ENCODE measurements around the gene IL1RAPL2. TPM values are rescaled to one million over a fixed set of nuclear protein-coding genes. Genes with fewer than 3 reads are reported as not detected.

Gene IL1RAPL2
- total RNA-seq, 4 donors from 2014 or later = 0.50 to 1.3 (median 0.67) TPM

DNA sequence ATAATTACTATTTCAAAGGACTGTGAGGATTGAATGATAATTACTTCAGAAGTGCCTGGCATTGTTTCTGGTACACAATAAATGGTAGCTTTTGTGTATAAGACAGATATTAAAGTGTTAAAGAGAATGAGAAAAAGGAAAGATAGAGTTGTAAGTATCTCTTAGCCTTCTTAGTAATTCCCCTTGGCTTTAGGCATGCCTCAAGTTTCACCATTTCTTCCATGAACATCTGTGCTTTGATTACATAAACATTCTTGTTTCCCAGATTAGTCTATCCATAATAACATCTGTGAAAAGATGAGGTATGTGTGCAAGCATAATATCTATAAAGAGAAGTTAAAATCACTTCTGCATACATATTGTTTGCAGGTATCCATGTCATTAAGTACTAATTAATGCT lies 885.4 kb downstream of the IL1RAPL2 start:
- no peaks in the 10 kb centered on the region for H3K27me3 ChIP-seq
- H3K36me3 ChIP-seq = no peaks in the 10 kb centered on the region
- intact Hi-C loops (cut with DNase I) = no loop called here
- TF ChIP-seq POLR2A (IDR thresholded peaks at IDR 0.05; ENCODE audit: low read depth) (no peak), EP300 (IDR thresholded peaks at IDR 0.05) (no peak), POLR2AphosphoS5 (IDR thresholded peaks at IDR 0.05) (no peak)
- TF ChIP-seq, protein P1, sequence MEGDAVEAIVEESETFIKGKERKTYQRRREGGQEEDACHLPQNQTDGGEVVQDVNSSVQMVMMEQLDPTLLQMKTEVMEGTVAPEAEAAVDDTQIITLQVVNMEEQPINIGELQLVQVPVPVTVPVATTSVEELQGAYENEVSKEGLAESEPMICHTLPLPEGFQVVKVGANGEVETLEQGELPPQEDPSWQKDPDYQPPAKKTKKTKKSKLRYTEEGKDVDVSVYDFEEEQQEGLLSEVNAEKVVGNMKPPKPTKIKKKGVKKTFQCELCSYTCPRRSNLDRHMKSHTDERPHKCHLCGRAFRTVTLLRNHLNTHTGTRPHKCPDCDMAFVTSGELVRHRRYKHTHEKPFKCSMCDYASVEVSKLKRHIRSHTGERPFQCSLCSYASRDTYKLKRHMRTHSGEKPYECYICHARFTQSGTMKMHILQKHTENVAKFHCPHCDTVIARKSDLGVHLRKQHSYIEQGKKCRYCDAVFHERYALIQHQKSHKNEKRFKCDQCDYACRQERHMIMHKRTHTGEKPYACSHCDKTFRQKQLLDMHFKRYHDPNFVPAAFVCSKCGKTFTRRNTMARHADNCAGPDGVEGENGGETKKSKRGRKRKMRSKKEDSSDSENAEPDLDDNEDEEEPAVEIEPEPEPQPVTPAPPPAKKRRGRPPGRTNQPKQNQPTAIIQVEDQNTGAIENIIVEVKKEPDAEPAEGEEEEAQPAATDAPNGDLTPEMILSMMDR (IDR thresholded peaks at IDR 0.05) = no peak
- H3K27ac ChIP-seq (replicated peaks in 1 of 4) = no peak overlapping the region
- peaks cover 0 to 4% (median 0%) of the 10 kb centered on the region in 4 donors for H3K9me3 ChIP-seq
- no peak for DNase-seq (ENCODE audit: extremely low spot score)
- H3K4me1 ChIP-seq = no peaks in the 10 kb centered on the region
- no peak overlapping the region for H3K4me3 ChIP-seq

GRCh38 chrX:105458846-105459245 lies 892.8 kb downstream of the IL1RAPL2 start:
- no peak overlapping the region for H3K27ac ChIP-seq (replicated peaks in 1 of 4)
- peaks cover 0 to 4% (median 0%) of the 10 kb centered on the region in 4 donors for H3K9me3 ChIP-seq
- TF ChIP-seq POLR2AphosphoS5 (IDR thresholded peaks at IDR 0.05) (no peak), POLR2A (IDR thresholded peaks at IDR 0.05; ENCODE audit: low read depth) (no peak), EP300 (IDR thresholded peaks at IDR 0.05) (no peak)
- TF ChIP-seq, protein P1 (IDR thresholded peaks at IDR 0.05) = no peak
- no peaks in the 10 kb centered on the region for H3K36me3 ChIP-seq
- WGBS = 32% methylated on average over 3 of the region's 3 CpGs
- no peak for DNase-seq (ENCODE audit: extremely low spot score)
- no peaks in the 10 kb centered on the region for H3K27me3 ChIP-seq
- intact Hi-C loops (cut with DNase I) = no loop called here
- no peaks in the 10 kb centered on the region for H3K4me1 ChIP-seq
- H3K4me3 ChIP-seq = no peak overlapping the region

DNA sequence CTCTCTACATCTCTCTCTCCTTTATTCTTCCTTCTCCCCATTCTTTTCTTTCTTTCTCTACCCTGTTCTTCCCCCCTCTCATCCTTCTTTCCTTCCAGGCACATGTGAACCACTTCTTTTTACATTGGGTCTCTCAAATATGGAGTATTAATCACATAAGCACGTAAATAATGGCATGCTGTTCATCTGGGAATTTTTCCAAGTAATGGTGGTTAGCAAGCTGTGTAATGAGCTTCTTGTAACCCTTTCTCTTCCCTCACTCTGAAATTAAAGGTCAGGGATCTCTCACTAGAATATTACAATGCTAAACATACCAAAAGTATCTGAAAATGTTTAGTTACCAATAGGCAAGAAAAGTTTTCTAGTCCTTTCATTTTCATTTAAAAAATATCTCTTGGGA lies 894.4 kb downstream of the IL1RAPL2 start:
- intact Hi-C loops (cut with DNase I) = no loop called here
- 33% methylated on average over 1 of the region's 1 CpG for WGBS
- Histone ChIP-seq H3K4me1 (no peaks in the 10 kb centered on the region), H3K36me3 (no peaks in the 10 kb centered on the region), H3K27me3 (no peaks in the 10 kb centered on the region), H3K27ac (replicated peaks in 1 of 4) (no peak overlapping the region), H3K9me3 (peaks cover 0 to 2% (median 0%) of the 10 kb centered on the region in 4 donors), H3K4me3 (no peak overlapping the region)
- no peak for DNase-seq (ENCODE audit: extremely low spot score)
- no peak for TF ChIP-seq EP300 (IDR thresholded peaks at IDR 0.05)
- TF ChIP-seq POLR2A (IDR thresholded peaks at IDR 0.05; ENCODE audit: low read depth) = no peak
- no peak for TF ChIP-seq POLR2AphosphoS5 (IDR thresholded peaks at IDR 0.05)
- TF ChIP-seq, protein P1 (IDR thresholded peaks at IDR 0.05) = no peak

DNA sequence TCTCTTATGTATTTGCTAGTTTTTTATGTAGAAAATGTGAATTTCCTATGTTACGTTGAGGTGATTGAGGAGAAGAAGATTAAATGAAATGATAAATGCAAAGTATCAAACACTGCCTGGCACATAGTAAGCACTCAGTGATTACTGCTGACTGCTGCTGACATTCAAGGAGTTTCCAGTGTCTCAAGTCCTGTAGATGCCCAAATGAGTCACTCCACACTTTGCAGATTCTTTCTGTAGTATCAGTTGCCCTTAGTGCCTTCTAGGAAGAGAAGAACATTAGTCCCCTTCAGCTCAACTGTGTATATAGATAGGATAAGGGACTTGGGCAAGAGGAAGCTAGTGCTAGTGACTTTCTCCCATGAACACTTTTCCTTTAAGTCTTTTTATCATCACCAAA lies 895.0 kb downstream of the IL1RAPL2 start:
- no peak for DNase-seq (ENCODE audit: extremely low spot score)
- WGBS = 81% methylated on average over 1 of the region's 1 CpG

More for the DNA sequence above, 895.0 kb downstream of the IL1RAPL2 start:
- H3K4me1 ChIP-seq = no peaks in the 10 kb centered on the region
- no peak for TF ChIP-seq POLR2A (IDR thresholded peaks at IDR 0.05; ENCODE audit: low read depth)
- TF ChIP-seq EP300 (IDR thresholded peaks at IDR 0.05) = no peak
- TF ChIP-seq POLR2AphosphoS5 (IDR thresholded peaks at IDR 0.05) = no peak
- TF ChIP-seq, protein P1 (IDR thresholded peaks at IDR 0.05) = no peak
- no peaks in the 10 kb centered on the region for H3K27me3 ChIP-seq
- H3K4me3 ChIP-seq = no peak overlapping the region
- no peaks in the 10 kb centered on the region for H3K9me3 ChIP-seq
- intact Hi-C loops (cut with DNase I) = no loop called here
- no peaks in the 10 kb centered on the region for H3K36me3 ChIP-seq
- no peak overlapping the region for H3K27ac ChIP-seq (replicated peaks in 1 of 4)

Data from esophagus muscularis mucosa (tissue), 4 donors.